HCT116 (cell line): ENCODE measurements around the gene ITM2C.

Experiments
- CTCF ChIP-seq, 3 experiments: fragments of 200-600 bp in 1 of 3; sonication (generic) in 1 of 3; IDR thresholded peaks in 2 of 3; conservative IDR thresholded peaks in 1 of 3; 2 replicates each; pipeline ENCODE4 v1.5.1; 2012 to 2017; ENCODE audit warnings: low read depth in 2 of 3, low read length in 2 of 3, antibody characterized with exemption in 1 of 3, borderline replicate concordance in 1 of 3, control low read depth in 1 of 3, mild to moderate bottlenecking in 1 of 3, mixed read lengths in 1 of 3, mixed run types in 1 of 3, moderate library complexity in 1 of 3; ENCODE audit not compliant: insufficient read depth in 1 of 3
- REST ChIP-seq: IDR thresholded peaks from 2 replicates; pipeline ENCODE4 v1.6.1; 2012; ENCODE audit warnings: low read depth
- SRF ChIP-seq: IDR thresholded peaks from 2 replicates; pipeline ENCODE4 v1.6.1; 2012; ENCODE audit warnings: low read depth
- YY1 ChIP-seq: IDR thresholded peaks from 2 replicates; pipeline ENCODE4 v1.6.1; 2011; ENCODE audit warnings: low read length, low read depth, moderate library complexity, mild to moderate bottlenecking; ENCODE audit not compliant: insufficient replicate concordance; ENCODE audit errors: extremely low read depth

GRCh38 chr2:230815088-230815487, 49.7 kb upstream of the ITM2C start:
- TF ChIP-seq REST (no peak), CTCF (IDR thresholded peaks at IDR 0.05 in 2 of 3, conservative IDR thresholded peaks at IDR 0.05 in 1 of 3; ENCODE audit: borderline replicate concordance in 1 of 3, insufficient read depth in 1 of 3, low read depth in 2 of 3, low read length in 2 of 3) (no peak), YY1 (no peak), SRF (no peak)
